HuH-7.5 (cell line): ENCODE measurements around the gene NKAPD1.
"Not testable (repeated sequence)": the region's sequence is repeated elsewhere in the genome, so short reads cannot be mapped to it uniquely, and the experiment has no call there.

ENCODE experiments used
- DNase-seq: peaks from one replicate; pipeline ENCODE4 v3.0.0; 2011; ENCODE audit warnings: low spot score

NKAPD1 gene

DNA sequence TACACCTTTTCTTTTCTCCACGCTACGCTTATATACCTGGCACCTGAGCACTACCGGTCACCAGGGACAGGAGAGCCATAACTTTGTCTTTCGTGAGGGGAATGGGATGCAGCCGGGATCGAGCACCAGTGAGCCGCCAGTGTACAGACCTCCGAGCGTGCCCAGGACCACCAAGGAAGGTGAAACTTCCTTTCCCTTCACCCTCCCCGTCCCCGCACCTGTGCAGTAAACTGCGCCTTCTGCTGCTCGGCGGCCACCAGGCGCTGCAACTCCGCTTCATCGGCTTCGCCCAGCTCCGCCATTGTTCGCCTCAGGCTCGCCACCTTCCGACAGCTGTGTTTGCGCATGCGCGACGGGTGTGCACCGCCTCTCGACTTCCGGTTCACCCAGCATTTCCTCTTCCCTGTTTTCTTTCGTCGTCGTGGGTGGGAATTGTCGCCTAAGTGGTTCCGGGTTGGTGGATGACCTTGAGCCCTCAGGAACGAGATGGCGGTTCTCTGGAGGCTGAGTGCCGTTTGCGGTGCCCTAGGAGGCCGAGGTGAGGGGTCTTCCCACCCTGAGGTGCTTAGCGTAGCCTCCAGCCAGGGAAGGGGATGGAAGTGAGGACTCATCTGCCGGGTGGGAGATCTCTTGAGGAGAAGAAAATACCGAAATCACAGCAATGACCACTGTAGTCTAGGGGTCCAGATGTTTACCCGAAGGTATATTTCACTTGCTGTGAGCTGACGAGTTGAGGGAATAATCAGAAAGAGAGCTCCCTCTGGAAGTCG lies 12.5 kb downstream of the NKAPD1 start, which contains the start of the genes SDHD and TIMM8B:
Gene SDHD (plus strand): TSS at position 452 of the 770 bp plus-strand sequence. CDS start 35 bp downstream, at position 487.
Gene TIMM8B (minus strand): TSS at position 335 of the 770 bp plus-strand sequence. CDS start 33 bp downstream, at position 302.
- peak; percentile 65 for DNase-seq

DNA sequence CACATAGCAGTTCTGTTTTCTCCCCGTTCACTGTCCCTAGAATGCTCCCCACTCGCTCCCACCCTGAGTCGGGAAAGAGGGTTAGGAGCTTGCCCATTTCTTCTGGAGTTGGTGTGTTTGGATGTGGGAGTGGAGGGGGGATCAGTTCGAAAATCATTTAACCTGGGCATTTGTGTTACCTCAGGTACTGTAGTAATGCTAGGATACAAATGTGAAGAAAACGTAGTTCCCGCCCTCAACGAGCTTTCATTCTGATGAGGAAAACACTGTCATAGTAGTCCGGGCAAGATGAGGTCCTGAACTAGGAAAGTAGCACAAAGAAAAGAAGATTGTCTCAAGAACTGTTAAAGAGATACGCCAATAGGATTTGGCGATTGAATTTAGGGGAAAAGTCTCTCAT lies 13.1 kb downstream of the NKAPD1 start:
- no peak for DNase-seq

DNA sequence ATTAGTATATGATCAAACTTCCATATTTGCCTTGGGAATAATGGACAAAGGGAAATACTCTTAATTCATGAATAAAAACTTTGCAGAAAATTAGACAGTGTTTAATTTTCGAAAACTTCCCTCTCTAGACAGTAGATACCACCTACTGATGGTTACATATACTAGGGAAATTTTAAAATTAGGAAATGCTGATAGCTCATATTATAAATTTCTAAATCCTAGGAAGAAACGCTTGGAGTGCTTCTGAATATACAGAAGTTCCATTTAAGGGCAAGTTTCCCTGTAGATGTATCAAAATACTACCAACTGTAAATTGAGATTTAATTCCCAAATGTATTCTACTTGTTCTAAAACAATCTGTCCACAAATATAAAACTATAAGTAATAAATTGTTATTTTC lies 21.2 kb downstream of the NKAPD1 start:
- not testable (repeated sequence) for DNase-seq

DNA sequence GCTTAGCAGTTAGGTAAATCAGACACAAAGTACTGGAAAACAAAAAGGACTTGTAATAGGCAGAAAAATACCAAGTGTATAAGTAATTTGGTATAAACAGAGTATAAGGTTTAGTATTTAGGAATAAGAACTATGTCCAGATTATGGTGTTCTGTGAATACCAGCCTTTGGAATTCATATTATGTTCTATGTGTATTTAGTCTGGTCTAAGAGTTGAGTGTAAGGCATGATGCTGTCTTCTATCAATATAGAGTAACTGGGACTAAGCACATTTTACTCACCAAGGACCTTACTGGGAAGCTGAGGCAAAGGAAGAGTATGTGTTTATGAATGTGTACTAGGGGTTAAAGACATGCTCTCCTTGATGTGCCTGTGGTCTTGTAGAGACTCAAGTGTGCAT lies 22.1 kb downstream of the NKAPD1 start:
- no peak for DNase-seq

DNA sequence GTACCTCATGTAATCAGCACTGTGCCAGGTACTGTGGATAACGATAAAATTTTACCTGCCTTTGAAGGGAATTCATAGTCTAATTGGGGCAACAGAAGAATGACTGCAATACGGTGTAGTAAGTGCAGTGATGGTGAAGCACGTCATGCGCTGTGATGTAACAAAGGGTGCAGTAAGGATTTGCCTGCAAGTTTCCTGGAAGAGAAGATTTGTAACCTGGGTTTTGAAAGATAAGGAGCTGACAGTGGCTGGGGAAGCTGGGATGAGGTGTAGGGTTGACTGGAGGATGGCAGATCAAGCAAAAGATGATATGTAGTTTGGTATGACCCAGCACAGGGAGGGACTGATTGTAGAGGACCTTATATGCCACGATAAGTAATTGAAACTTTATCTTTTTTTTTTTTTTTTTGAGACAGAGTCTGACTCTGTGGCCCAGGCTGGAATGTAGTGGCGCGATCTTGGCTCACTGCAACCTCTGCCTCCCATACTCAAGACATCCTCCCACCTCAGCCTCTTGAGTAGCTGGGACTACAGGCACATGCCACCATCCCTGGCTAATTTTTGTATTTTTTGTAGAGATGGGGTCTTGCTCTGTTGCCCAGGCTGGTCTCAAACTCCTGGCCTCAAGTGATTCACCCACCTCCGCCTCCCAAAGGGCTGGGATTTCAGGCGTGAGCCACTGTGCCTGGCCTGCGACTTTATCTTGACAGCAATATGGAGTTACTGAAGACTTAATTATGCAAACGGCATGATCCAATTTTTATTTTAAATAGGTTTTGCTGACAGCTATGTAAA lies 23.8 kb downstream of the NKAPD1 start:
- DNase-seq: no peak

DNA sequence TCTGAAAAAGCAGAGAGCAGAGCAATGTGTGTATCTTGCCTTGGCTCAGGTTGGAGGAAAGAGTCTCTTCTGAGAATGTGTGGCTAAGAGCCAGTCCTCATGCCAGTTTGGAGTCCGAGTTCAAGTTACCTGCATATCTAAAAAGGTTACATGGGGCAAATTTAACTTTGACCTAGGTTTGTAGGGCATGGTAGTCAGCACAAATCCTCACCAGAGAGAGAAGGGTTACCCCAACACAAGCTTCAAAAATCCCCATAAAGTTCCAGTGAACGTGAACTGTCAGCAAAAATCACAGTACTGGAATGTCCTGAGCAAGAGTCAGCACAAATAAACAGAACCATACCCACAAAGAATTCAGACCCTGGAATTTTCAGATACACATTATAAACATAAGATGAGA lies 26.4 kb downstream of the NKAPD1 start:
- DNase-seq: no peak

DNA sequence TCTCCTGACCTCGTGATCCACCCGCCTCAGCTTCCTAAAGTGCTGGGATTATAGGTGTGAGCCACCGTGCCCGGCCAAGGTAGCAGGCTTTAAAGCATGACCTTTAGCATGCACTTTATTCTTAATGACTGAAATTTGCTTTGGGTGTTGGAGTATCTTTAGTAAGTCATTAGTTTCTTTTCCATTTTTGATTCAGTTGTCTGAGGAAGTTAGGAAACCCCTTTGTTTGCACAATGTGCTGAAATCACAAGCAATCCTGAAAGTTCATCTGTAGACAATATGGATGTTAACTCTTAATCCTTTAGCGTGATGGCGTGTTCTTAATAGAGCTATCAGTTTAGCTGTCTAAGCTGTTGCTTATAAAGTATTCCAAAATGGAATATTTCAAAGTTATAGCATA lies 29.3 kb downstream of the NKAPD1 start:
- DNase-seq: no peak

DNA sequence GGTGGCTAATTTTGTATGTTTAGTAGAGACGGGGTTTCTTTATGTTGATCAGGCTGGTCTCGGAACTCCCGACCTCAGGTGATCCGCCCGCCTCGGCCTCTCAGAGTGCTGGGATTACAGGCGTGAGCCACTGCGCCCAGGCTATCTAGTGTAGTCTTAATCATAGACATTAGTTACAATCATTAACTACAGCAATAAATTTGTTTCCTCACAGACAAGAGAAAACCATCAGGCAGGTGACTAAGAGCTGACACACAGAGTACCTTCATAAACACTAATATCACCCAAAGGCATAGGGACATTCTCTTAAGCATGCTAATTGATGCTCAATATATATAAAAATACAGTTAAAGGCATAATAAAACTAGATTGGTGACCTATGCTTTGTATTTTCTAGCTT lies 32.0 kb downstream of the NKAPD1 start:
- no peak for DNase-seq

DNA sequence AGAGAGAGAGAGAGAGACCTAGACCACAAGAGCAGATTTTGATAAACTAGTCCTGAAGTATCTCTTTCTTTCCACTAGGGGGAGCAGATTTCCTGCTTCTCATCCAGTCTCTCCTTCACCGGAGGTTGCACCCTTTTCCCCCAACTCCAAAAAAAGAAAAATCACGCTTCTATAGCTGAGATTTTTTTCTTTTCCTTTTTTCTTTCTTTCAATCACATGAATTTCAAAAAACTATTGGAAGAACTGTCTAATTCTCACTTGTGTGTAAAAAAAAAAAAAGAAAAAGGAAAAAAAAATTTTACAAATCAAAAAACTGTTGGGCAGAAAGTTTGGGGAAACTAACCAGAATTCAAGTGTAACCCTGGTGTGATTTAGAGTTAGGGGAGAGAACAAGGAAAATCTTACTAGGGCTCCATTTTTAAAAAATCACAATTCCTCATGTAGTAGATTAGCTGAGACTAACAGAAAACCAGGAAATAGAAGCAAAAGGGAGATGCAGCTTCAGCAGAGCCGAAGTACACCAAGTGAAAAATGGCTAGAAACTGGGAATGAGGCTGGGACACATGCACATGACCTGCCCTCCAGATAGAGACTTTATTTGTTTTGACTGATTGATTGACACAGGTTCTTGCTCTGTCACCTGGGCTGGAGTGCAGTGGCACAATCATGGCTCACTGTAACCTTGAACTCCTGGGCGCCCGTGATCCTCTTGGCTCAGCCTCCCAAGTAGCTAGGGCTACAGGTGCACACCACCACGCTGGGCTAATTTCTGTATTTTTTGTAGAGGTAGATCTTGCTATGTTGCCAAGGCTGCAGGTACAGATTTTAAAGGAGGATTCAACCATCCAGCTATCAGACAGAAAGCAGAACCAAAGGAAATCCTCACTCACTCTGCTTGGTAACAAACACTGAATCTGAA lies 39.7 kb downstream of the NKAPD1 start:
- DNase-seq: peak; percentile 22

DNA sequence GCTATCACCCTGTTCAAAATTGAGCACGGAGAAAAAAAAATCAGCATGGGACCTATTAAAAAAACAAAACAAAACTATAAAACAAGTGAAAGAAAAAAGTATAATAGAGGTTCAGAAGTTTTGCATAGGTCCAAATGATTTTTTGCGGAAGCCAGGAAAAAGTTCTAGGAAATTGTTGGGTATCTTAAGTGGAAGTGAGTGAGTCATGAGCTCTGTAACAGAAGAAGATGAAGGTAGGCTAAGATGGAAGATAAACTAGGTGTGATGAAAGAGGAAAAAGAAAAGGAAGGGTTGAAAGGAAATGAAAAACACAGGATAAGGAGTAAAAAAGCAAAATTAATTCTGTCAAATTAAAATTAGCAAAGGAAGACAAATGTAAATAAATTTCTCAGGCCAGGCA lies 40.4 kb downstream of the NKAPD1 start:
- no peak for DNase-seq

DNA sequence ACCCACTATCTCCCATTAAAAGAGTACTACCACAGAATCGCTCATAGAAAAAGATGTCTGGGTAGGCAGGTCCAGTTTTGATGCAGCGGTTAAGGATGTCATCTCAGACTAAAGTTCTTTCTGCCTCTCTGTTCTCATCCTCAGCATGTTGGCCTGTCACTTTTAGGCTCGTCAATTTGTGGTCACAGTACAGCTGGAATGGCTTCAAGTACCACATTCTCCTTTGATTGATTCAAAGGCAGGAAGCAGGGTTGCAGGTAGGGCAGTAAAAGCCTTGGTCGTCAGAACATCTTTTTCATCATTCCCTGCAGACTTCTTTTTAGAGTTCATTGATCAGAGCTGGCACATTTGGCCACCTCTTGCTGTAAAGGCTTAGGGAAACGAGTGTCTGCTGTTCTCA lies 41.3 kb downstream of the NKAPD1 start:
- DNase-seq: no peak

DNA sequence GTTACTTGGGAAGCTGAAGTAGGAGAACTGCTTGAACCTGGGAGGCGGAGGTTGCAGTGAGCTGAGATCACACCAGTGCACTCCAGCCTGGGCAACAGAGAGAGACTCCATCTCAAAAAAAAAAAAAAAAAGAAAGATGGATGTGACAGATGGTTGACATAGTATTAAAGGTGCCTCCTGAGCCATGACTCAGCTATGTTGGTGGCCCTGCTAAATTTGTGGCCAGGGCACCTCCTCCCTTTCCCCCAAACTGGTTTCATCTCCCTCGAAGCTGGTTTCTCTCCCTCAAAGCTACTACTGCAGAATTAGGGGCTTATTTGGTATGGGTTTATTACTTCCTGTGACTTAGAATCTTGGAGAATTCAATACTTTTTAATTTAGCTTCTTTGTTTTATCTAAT lies 44.1 kb downstream of the NKAPD1 start:
- no peak for DNase-seq

DNA sequence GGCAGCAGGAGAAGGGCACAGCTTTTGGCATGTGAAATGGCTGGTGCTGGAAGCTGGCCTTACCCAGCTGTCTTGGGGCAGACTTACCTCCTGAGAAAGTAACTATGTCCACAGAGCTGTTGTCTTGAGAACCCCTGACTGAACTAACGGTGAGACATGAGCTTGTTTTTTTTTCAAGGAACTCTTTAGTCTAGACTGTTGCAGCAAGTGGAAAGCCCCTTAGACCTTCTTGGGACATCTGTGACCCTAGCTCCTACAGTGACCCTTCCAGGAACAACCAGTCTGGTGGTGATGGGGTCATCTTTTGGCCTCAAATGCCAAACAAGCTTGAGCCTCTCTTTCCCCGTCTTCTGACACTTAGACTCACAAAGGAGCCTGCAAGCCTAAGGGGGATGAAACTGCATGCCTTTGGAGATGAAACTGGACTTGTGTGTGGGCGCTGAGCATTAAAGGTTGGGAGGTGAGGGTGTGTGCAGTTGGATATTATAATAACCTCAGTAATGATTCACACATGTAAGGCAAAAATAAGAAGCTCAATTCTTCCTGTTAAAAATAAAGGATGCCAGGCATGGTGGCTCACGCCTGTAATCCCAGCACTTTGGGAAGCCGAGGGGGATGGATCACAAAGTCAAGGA lies 48.0 kb downstream of the NKAPD1 start:
- no peak for DNase-seq

DNA sequence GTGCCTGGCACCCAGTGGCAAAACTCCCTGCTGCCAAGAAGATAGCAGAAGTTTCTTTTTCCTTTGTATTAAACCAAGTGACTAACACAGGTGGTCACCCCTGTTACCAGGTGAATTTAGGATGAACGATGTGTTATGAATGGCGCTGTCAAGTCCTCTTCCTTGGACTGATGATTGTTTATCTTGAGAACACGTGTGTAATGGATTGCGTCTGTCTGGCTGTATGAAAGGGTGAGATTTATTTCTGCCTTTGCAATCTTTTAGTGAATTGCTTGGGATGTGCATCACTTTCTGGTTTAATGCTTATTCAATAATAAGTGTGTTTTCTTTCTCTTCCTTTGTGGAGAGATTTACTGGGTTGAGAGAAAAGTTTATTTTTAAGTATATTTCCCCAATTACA lies 49.0 kb downstream of the NKAPD1 start:
- DNase-seq: no peak

DNA sequence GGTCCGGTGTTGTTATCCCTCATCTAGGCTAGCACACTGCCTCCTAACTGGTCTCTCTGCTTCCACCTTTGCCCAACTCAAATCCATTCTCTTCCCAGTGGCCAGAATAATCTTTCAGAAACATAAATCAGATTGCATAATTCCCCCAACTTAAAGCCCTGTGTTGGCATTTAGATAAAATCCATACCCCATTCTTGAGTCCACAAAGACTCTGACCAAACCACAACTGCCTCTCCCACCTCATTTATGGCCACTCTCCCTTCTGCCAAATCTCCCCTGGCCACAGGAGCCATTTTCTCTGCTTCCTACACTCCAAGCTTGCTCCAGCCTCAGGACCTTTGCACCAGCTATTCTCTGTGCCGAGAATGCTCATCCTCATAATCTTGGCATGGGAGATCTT lies 53.0 kb downstream of the NKAPD1 start:
- DNase-seq: no peak

DNA sequence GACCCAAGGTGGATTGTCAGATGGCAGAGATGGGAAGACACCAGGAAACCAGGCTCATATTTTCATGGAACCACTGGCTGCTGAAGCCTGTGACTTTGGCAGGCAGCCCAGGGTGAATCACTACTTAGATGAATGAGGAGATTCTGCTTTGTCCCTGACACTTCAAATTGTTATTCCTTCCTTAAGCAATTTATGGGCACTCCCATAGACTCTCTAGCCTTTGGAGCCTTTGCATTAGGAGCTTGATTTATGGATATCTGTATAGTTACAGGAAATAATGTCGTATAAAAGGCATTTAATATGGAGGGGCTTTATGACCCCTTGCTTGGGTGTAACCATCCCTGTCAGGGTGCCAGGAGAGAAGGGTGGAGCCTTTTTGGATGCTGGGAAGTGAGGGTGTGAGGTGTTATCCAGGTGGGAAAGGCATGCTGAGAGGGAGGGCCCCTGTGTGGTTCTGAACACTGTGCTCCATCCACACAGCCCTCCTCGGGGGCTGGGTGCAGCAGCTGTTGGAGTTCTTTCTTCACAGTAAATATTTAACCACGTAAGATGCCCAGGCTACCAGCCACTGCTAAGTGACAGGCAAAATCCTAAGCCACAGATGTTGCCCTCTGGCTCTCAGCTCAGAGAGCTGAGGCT lies 54.5 kb downstream of the NKAPD1 start:
- no peak for DNase-seq

DNA sequence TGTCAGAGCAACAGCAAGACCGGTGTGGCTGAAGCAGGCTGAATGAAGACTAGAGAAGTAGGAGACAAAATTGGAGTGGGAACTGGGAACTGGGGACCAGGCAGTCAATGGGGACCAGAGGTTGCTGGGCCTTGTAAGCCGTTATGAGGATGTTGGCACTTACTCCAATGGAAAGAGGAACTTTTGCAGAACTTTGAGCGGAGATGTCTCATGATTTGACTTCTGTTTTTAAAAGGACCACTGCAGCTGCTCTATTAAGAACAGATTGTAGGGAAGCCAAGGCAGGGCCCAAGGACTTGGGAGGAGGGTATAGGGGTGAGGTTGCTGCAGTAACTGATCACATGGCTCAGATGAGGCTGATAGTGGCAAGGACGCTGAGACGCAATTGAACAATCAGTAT lies 55.6 kb downstream of the NKAPD1 start:
- no peak for DNase-seq

DNA sequence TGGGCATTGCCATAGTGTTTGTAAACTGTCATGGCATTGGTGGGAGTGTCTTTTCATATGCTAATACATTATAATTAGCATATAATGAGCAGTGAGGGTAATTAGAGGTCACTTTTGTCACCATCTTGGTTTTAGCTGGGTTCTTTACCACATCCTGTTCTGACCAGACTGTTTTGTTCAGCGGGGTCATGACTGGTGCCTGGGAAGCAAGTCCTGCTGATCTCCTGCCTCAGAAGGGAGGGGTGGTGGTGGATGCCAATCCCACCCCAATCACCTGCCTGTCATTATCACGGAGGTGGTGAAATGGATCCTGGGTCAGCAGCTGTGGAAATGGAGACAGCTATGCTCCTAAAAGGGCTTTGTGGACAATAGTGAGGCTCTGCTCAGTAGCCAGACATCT lies 58.6 kb downstream of the NKAPD1 start:
- DNase-seq: no peak

DNA sequence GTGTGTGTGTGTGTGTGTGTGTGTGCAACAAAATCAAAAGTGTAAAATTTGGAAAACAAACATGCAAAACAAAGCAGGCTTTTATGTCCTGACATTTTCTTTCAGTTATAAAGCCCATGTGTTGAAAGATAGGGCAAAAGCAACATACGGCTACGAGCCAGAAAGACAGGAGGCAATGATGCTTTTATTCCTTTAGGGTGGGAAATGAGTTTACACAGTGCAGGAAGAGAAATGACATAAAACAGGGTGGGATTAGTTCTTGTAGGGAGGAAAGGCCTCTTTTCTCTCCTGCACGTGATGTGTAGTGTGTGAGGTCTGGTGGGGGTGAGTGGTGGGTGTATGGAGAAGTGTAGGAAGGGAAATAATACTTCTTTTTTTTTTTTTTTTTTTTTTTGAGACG lies 60.4 kb downstream of the NKAPD1 start:
- no peak for DNase-seq
